Stimulated activated CD4-positive, alpha-beta T cell treated with anti-CD3 and anti-CD28 coated beads, Interleukin-4, amount 100 ng/mL, for 4 hours (primary cell): ENCODE data around the gene RERE.

ENCODE experiments used
- DNase-seq, 2 experiments: peaks; one replicate each; pipeline ENCODE4 v3.0.0-alpha.2; 2020

RERE gene

DNA sequence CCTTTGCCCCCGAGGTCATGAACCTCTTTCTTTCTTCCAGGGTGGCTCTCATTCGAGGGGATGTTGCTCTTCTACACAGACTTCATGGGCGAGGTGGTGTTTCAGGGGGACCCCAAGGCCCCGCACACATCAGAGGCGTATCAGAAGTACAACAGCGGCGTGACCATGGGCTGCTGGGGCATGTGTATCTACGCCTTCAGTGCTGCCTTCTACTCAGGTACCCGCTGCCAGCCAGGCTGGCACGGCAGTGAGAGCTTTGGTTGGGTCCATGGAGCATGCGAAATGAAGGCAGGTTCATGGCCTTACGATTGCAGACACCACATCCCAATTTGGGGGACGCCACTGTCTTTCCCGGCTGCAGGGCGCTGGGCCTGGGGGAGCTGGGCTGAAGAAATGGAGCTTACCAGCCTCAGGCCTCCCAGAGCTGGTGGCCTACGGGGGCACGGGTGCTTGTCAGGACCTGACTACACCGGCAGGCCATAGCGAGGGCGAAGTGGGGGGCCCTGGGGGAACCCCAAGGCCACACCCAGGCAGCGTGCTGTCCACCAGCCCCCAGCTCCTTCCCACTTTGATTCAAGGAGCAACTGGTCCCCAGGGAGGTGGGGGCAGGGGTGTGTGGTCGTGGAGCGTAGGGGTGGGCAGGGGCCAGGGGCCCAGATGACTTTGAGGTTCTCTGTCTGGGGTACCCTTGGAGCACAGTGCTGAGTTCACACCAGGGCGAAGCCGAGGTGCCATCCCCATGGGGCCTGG, 479.5 kb downstream of the RERE start:
- DNase-seq = no peak

DNA sequence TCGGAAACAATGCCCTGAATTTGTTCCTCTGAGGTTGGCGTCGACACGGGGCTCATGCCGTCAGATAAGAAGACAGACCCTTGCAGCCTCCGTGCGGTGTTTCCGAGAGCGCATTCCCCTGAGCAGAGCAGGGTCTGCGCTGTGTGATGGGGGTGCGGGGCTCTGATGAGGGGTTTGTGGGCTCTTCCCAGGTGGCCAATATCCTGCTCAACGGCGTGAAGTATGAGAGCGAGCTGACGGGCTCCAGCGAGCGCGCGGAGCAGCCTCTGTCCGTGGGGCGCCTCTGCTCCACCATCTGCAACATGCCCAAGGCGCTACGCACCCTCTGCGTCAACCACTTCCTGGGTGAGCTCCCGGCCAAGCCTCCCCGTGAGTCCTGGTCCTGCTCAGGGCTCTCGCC, 482.2 kb downstream of the RERE start:
- DNase-seq = no peak

DNA sequence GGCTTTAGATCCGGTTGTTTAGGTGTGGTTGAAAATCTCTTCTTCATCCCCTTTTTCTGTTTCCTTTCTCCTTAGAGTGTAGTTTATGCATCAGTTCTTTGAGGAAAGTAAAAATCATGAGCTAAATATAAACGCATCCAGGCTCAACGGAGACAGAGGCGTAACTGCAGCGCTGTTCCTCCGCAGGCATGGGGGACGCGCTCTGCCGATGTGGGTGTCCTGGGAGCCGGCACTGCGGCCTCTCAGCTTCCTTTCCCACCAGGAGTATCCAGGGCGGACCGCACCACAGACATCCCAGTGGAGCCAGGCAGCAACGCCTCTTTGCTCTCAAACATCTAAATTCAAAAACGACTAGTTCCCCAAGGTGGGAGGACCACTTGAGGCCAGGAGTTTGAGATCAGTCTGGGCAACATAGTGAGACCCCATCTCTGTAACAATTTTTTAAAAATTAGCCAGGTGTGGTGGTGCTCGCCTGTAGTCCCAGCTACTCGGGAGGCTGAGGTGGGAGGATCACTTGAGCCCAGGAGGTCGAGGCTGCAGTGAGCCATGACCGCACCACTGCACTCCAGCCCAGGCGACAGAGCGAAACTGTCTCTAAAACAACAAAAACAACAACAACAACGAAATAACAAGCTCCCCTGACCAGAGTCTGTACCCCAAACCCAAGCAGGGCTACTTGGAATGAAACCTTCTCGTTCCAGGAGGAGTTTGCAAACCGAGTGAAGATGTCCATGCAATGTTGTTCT, 483.2 kb downstream of the RERE start:
- no peak for DNase-seq

DNA sequence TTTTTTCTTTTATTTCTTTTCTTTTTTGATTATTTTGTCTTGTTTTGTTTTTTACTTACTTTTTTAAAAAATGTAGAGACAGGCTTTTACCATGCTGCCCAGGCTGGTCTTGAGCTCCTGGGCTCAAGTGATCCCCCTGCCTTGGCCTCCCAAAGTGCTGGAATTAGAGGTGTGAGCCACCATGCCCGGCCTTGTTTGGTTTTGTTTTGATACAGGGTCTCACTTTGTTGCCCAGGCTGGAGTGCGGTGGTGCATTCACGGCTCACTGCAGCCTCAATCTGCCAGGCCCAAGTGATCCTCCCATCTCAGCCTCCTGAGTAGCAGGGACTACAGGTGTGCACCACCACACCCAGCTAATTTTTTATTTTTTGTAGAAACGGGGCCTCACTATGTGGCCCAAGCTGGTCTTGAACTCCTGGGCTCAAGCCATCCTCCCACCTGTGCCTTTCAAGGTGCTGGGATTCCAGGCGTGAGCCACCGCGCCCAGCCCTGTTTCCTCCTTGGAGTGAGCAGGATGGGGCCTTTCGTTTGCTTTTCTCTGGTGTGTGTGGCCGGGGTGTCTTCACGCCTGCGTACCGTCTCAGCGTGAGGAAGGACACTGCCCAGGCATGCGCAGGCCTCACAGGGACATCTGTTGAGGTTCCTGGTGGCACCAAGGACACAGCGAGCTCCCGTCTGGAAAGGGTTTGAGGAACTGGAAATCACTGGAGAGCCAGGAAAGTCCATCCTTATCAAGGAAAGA, 484.0 kb downstream of the RERE start:
- DNase-seq = no peak

DNA sequence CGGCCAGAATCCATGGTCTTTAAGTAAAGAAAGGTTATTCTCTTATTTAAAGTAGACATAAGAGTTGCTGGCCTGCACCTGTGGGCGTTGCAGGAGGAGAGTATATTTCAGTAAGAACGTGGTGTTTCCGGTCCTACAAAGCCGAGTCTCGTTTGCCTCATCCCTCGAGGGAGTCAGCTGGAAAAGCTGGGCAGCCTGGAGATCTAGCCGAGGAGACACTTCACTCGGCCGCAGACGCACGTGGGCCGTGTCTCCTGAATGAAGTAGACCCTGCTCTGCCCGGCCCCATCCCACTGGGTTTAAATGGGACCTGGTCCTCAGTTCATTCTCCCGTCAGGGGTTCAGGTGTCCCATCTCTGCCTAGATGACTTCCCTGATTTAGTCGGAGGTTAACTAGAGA, 484.6 kb downstream of the RERE start:
- no peak for DNase-seq

DNA sequence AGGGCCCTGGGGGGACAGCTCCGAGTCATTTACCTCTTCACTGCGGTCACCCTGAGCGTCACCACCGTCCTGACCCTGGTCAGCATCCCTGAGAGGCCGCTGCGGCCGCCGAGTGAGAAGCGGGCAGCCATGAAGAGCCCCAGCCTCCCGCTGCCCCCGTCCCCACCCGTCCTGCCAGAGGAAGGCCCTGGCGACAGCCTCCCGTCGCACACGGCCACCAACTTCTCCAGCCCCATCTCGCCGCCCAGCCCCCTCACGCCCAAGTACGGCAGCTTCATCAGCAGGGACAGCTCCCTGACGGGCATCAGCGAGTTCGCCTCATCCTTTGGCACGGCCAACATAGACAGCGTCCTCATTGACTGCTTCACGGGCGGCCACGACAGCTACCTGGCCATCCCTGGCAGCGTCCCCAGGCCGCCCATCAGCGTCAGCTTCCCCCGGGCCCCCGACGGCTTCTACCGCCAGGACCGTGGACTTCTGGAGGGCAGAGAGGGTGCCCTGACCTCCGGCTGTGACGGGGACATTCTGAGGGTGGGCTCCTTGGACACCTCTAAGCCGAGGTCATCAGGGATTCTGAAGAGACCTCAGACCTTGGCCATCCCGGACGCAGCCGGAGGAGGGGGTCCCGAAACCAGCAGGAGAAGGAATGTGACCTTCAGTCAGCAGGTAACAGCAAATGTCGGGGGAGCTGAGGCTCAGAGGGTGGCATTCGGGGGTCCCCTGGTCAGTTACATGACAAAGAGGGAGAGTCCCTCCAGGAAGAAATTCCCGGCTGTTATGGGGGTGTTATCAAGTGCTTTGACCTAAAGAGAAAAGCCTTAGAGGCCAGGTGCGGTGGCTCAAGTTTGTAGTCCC, 486.9 kb downstream of the RERE start:
- DNase-seq = no peak

DNA sequence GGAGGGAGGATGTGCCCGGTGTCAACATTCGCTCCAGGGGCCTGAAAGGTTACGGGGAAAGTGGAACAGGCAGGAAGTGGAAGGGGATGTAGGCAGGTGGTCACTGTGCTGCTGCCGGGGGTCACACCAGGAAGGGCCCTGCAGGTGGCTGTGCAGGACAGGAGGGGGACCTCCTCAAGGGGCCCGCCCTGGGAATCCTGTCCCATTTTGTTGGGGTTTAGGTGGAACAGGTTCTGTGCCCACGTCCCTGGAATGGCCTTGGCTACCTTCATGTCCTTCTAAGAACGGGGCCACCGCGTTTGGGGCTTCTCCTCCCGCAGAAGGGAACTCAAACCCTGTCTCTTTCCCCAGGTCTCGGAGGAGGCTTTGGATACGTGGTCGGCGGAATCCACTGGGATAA, 487.6 kb downstream of the RERE start:
- DNase-seq = no peak

DNA sequence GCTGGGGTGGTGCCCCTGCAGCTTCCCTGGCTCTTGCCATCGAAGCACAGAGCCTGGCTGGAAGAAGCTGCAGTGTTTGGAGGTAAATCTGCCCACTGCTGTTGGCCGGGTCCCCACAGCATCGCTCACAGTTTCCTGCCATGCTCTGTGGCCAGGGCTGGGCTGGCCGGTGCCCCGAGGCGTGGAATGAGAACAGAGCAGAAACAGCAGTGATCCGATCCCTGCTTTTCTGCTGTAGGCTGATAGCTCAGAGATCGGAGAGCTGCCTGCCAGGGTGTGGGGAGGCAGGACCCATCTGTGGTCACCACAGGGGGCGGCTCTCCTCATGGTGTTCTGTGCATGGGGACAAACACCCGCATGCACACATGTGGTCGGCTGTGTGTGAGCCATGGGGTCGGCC, 488.0 kb downstream of the RERE start:
- no peak for DNase-seq

DNA sequence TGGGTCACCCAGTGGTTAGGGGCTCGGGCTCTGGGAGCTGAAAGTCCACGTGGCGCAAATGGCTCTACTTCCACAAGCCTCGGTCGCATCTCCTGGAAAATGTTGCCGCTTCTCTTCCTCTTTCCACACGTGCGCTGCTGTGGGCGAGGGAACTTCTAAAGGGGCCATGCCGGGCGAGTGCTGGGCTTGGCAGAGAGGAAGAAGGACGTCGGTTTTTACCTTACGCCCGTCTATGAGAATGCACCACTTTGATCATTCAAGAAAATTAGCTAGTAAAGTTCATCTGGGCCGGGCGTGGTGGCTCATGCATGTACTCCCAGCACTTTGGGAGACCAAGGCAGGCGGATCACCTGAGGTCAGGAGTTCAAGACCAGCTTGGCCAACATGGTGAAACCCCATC, 489.2 kb downstream of the RERE start:
- DNase-seq = no peak

DNA sequence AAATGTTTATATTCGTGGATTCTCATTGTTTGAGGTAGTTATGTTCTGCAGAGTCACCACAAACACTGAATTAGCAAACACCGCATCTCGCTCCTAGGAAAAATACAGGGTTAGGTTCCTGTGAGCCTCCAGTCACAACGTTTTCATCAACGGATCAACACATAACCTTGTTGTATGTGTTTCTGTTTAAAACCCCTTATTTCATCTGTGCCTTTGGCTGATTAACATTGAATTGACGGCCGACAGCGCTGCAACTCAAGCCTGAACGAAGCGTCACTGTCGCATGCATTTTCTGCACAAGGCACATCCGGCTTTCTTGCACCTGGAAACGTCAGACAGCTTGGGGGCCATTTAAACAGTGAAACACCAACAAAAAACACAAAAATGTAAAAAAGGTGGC, 491.2 kb downstream of the RERE start:
- no peak for DNase-seq

DNA sequence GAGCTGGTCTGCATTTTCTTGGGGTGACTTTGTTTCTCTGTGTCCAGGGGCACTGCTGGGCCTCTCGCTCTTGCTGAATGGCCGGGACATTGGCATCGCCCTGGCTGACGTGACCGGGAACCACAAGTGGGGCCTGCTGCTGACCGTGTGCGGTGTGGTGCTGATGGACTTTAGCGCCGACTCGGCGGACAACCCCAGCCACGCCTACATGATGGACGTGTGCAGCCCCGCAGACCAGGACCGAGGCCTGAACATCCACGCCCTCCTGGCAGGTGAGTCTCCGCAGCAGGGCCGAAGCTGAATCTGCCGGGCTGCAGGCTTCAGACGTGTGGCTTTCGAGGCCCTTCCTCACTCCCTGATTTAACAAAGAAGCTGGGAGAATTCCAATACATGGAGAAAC, 491.7 kb downstream of the RERE start:
- no peak for DNase-seq

DNA sequence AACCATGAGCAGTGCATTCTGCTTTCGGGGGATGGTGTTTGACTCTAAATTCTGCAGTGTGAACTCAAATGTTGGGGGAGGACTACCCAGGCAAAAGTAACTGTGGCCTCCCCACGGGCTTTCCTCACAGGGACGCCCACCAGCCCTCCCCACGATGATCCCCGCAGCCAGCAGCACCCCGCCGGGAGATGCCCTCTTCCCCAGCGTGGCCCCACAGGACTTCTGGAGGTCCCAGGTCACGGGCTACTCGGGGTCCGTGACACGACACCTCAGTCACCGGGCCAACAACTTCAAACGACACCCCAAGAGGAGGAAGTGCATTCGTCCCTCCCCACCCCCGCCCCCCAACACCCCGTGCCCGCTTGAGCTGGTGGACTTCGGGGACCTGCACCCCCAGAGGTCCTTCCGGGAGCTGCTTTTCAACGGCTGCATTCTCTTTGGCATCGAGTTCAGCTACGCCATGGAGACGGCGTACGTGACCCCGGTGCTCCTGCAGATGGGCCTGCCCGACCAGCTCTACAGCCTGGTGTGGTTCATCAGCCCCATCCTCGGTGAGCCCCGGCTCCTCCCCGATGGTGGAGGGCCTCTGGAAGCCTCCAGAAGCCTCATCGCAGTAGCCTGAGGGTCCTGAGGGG, 493.1 kb downstream of the RERE start:
- DNase-seq = no peak

DNA sequence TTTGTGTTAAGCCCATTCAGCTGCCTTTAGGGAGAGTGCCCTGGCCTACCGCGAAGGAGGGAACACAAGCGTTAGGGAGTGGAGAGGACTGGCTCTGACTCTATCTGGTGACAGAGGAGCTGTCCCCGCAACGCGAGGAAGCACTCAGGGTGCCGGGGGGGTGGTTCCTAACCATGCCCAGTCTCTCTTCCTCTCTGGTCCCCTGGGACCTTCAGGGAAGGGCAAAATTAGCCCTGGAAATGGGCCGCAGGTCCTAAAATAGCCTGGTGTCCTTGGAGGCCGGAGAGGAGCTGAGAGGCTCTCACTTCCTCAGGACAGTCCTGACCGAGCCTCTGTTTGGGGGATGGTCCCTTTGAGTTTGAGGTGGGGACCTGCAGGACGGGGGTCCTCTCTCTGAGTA, 493.7 kb downstream of the RERE start:
- no peak for DNase-seq

DNA sequence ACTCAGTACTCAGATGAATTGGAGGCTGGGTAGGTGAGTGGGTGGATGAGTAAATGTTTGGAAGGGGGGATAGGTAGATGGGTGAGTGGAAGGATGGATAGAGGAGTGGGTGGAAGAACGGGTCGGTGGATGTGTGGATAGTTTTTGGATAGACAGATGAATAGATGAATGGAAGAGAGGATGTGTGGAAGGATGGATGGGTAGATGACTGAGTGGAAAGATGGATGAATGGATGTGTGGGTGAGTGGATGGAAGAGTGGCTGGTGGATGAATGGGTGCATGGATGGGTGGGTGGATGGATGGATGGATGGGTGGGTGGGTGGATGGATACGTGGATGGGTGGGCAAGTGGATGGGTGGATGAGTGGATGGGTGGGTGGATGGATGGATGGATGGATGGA, 495.8 kb downstream of the RERE start:
- no peak for DNase-seq

DNA sequence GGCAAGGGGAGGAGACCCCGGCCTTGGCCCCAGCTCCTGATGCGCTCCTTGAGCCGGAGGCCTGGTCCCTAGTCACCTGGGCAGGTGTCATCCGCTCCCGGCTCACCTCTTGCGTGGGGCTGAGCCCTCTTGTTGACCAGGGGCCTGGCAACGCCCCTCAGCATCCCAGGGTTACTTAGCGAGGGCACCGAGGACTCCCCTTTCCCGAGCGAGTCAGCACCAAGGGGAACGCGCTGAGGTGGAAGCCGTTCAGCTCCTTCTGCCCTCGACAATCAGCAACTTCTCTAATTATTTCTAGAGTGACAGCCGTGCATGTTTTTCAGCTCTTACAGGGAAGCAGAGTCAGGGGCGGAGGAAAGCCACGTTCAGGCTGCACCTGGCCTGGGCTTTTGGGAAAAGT, 499.0 kb downstream of the RERE start:
- DNase-seq = no peak

DNA sequence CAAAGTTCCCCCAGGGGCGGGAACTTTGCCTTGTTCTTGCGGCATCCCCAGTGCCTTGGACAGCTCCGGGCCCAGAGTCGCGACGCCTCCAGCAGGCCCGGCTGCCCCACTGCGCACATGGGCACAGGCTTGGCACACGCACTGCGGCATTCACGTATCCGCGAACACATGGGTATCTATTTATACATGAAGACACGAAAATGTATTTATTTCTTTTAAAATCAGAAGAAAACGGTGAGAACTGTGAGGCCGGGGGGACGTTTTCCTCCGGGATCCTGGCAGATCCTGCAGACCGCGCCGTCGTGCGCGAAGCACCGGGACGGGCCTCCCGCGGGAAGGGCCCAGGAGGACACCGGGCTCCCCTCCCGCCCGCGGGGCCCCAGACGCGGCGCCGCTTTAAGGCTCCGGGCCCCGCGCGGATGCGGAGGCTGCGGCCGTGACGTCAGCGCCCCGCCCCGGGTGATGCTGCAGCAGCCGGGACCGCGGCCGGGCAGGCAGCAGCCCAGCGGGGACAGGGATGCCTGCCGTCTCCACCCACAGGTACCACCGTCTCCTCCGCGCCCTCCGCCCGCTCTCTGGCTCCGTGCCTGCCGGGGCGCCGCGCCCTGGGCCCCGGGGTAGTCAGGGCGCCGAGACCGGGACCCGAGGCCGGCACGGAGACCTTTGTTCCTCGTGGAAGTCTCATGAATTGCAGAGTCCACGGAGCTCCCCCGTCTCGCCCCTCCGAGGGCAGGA, 499.6 kb downstream of the RERE start, which contains the start of gene SLC45A1:
Gene SLC45A1 (plus strand): TSS at position 468 of the 735 bp plus-strand sequence. CDS start 6,216 bp downstream, outside the sequence.
- DNase-seq = peak; percentile 77 to 85

DNA sequence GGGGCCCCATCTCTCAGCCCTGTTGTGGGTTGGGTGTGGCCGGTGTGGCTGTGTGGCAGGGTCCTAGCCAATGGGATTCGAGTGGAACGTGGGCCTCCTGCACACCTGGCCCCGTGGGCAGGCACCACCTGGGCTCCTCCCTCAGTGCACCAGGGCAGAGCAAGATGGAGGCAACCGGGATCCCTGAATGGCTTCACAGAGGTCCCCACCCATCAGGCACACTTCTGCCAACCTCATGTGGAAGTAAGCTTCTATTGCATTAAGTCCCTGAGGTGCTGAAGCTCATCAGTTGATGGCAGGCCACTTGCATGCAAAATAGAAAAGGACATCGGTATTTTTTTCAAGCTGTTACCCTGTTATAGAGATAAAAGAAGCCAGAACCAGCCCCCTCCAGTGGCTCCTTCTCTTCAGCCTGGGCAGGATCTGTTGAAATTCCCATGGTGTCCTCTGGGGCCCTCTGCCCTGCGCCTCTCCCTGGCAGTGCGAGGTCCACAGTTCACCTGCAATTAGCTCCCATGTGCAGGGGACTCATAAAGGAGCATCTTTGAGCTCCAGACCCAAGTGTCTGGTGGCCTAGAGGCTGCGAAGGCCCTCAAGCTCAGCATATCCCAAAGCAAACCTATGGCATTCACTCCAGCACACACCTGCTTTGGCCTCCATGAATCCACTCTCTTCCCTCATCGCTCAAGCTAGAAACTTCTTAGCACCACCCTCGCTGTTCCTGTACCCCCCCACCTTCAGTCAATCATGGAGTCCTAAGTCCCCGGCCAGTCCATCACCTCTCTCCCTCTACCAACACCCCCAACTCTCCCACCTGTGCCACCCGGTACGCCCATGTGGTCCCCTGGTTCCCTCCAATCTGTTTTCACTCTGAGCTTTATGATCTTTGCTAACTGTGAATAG, 501.6 kb downstream of the RERE start:
- DNase-seq = no peak

DNA sequence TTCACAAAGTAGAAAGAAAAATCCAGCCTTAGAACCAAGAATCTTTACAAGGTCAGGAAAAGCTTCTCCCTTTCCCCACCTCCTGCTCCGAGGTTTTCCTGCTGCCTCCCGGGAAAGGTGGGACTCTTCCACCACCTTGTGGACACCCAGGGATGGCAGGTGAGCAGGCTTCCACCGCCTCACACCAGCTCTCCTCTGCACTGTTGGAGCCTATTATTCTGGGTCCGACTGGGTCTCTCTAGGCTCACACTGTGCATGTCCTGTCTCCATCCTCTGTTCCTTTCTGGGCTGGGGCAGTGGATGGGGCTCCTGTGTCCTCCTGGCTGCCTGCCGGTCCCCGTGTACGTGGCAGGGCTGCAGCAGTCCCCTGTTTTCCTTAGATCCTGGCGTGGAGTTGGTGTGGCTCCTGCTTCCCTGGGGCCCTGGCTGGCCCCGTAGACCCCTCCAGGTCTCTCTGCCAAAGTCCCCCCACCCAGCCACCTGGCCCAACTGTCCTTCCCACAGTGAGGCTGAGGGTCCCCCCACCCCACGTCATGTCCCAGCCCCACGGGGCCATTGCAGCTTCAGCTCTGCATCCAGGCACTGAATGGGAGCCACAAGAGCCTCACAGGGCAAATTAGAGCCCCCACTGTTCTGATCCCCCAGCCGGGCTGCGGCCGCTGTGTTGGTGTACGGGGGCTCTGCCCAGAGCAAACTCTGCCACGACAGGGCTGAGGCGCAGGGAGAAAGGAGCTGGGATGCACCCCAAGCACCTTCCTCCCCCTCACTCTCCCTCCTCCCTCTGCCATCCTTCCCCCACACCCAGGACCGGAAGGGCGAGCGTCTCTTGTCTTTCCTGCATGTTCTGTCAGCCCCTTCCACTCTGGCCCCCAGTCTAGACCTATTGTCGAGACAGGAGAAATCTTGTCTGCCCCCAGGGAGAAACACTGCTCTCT, 502.8 kb downstream of the RERE start:
- peak; percentile 31 for DNase-seq

DNA sequence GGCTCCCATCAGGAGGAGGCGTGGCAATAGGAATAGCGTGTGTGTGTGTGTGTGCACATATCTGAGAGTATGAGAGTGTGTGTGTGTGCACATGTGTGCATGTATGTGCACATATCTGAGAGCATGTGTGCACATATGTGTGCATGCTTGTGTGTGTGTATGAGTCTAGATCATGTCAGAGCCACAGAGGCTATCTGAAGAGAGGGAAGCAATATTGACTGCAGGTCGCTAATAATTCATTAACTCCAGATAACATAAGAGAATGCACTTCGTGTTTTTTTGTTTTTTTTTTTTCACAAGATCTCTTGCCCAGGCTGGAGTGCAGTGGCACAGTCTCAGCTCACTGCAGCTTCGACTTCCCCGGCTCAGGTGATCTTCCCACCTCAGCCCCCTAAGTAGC, 504.2 kb downstream of the RERE start:
- DNase-seq = no peak
